HepG2 (cell line): ENCODE data around the gene SLFN14. TPM values are rescaled to one million over a fixed set of nuclear protein-coding genes. Genes with fewer than 3 reads are reported as not detected.
A peak's percentile ranks its signal among the peaks of the same experiment; 100 is the strongest.

Source experiments
- ATAD3A ChIP-seq: sonication (generic); formaldehyde crosslinking; IDR thresholded peaks from 2 replicates; pipeline ENCODE4 v1.4.0; 2020; ENCODE audit warnings: missing genetic modification reagents
- ATF5 ChIP-seq: sonication (generic); formaldehyde crosslinking; IDR thresholded peaks from 2 replicates; pipeline ENCODE4 v1.4.0; 2020; ENCODE audit warnings: mild to moderate bottlenecking, low read depth, missing genetic modification reagents
- CAMTA2 ChIP-seq: sonication (generic); formaldehyde crosslinking; IDR thresholded peaks from 2 replicates; pipeline ENCODE4 v1.4.0; 2020; ENCODE audit warnings: mild to moderate bottlenecking, missing genetic modification reagents, borderline replicate concordance
- E2F2 ChIP-seq: sonication (generic); formaldehyde crosslinking; IDR thresholded peaks from 2 replicates; pipeline ENCODE4 v1.4.0; 2020; ENCODE audit warnings: missing genetic modification reagents, borderline replicate concordance
- EEA1 ChIP-seq: sonication (generic); formaldehyde crosslinking; IDR thresholded peaks from 2 replicates; pipeline ENCODE4 v1.5.1; 2020; ENCODE audit warnings: mild to moderate bottlenecking, missing genetic modification reagents, borderline replicate concordance
- ESRRA ChIP-seq: sonication (generic); formaldehyde crosslinking; IDR thresholded peaks from 2 replicates; pipeline ENCODE4 v1.5.1; 2020; ENCODE audit warnings: mild to moderate bottlenecking, low read depth, missing genetic modification reagents
- FOXC1 ChIP-seq: sonication (generic); formaldehyde crosslinking; IDR thresholded peaks from 2 replicates; pipeline ENCODE4 v1.8.0; 2022; ENCODE audit warnings: mild to moderate bottlenecking, missing genetic modification reagents, borderline replicate concordance
- FOXP4 ChIP-seq: sonication (generic); formaldehyde crosslinking; IDR thresholded peaks from 2 replicates; pipeline ENCODE4 v1.4.0; 2020; ENCODE audit warnings: missing genetic modification reagents
- HNRNPLL ChIP-seq: fragments of 200-400 bp; formaldehyde crosslinking; IDR thresholded peaks from 2 replicates; pipeline ENCODE4 v1.6.1; 2017; ENCODE audit warnings: mild to moderate bottlenecking, low read depth, low read length; ENCODE audit not compliant: poor library complexity, severe bottlenecking
- POGZ ChIP-seq: sonication (generic); formaldehyde crosslinking; IDR thresholded peaks from 2 replicates; pipeline ENCODE4 v1.4.0; 2020; ENCODE audit warnings: mild to moderate bottlenecking, missing genetic modification reagents
- ZNF230 ChIP-seq: sonication (generic); formaldehyde crosslinking; IDR thresholded peaks from 2 replicates; pipeline ENCODE4 v1.4.0; 2020; ENCODE audit warnings: mild to moderate bottlenecking, missing genetic modification reagents
- ZNF546 ChIP-seq: sonication (generic); formaldehyde crosslinking; conservative IDR thresholded peaks from 2 replicates; pipeline ENCODE4 v1.8.1; 2023; ENCODE audit warnings: mild to moderate bottlenecking, missing genetic modification reagents
- ZNF563 ChIP-seq: sonication (generic); formaldehyde crosslinking; IDR thresholded peaks from 2 replicates; pipeline ENCODE4 v1.8.0; 2022; ENCODE audit warnings: mild to moderate bottlenecking, moderate library complexity, missing genetic modification reagents
- ZNF609 ChIP-seq: sonication (generic); formaldehyde crosslinking; IDR thresholded peaks from 2 replicates; pipeline ENCODE4 v1.4.0; 2020; ENCODE audit warnings: mild to moderate bottlenecking, missing genetic modification reagents, borderline replicate concordance
- polyA plus RNA-seq, 8 experiments: library from polyadenylated mRNA; depleted of rRNA in 3 of 8; stranded (reverse) in 7 of 8; unstranded in 1 of 8; fragments of >200 nt; fragmentation: Illumina TruSeq in 4 of 8; extraction: Trizol in 4 of 8; gene quantifications; 2 replicates each; pipeline versions ENCODE4 v1.2.1 to v1.2.3, GENCODE V29; 2011 to 2016; ENCODE audit warnings: low read depth in 4 of 8, missing spikeins in 1 of 8, mixed read lengths in 1 of 8; ENCODE audit not compliant: insufficient read depth in 1 of 8
- total RNA-seq, 5 experiments: library from RNA; depleted of rRNA; stranded (reverse); fragments of >200 nt; fragmentation: Illumina TruSeq; extraction: Trizol; gene quantifications; 2 replicates each; pipeline ENCODE4 v1.2.3, GENCODE V29; 2016; ENCODE audit warnings: low read depth in 1 of 5

Gene SLFN14
- total and polyA plus RNA-seq, 2 of the 13 experiments (the other 11 are each of a cell fraction or from before 2014, with no cell fraction given), result not detected

GRCh38 chr17:35587074-35587961 is 26.7 kb upstream of the SLFN14 start, which contains the start of gene AP2B1 (continued):
- TF ChIP-seq EEA1 (CRISPR knock-in tag), result no peak
- no peak for TF ChIP-seq ATAD3A
- no peak for TF ChIP-seq ATF5 (CRISPR knock-in tag)
- no peak for TF ChIP-seq ZNF609 (CRISPR knock-in tag)
- TF ChIP-seq POGZ, result peak; percentile 98
- peak; percentile 25; the same call in 1 of the 2 replicates for TF ChIP-seq FOXP4 (CRISPR knock-in tag)
- no peak for TF ChIP-seq CAMTA2 (CRISPR knock-in tag)
- no peak for TF ChIP-seq ZNF563
- TF ChIP-seq E2F2 (CRISPR knock-in tag), result peak; percentile 58; the same call in 1 of the 2 replicates
- no peak for TF ChIP-seq ESRRA
- TF ChIP-seq FOXC1 (CRISPR knock-in tag), result no peak; the same call in 1 of the 2 replicates
- TF ChIP-seq ZNF230 (CRISPR knock-in tag), result no peak
- no peak for TF ChIP-seq ZNF546 (CRISPR knock-in tag)
- TF ChIP-seq HNRNPLL, result peak; percentile 52
